ENCODE data around the gene RHBDD2.
"Not testable (repeated sequence)": the region's sequence is repeated elsewhere in the genome, so short reads cannot be mapped to it uniquely, and the experiment has no call there.

RHBDD2 gene

GRCh38 chr7:75854233-75854632, 24.6 kb upstream of the RHBDD2 start:
- no peak for TF ChIP-seq CTCF (IDR thresholded peaks at IDR 0.05; ENCODE audit: low read depth, low read length)
- in situ Hi-C loops (cut with HindIII; ENCODE audit: low sequenced_read_pairs) = no loop called here
- peak; percentile 39 for DNase-seq (ENCODE audit: low read depth, low spot score)
- no peak overlapping the region for H3K4me3 ChIP-seq (ENCODE audit: low read depth, low read length)

- in situ Hi-C loops (cut with HindIII; ENCODE audit: low sequenced_read_pairs); H3K4me3 ChIP-seq (ENCODE audit: low read depth, low read length); DNase-seq (ENCODE audit: low read depth, low spot score): not testable (repeated sequence)
These were observed 24.0 kb upstream of the RHBDD2 start for GRCh38 chr7:75854813-75855345.

- no peak overlapping the region for H3K4me3 ChIP-seq (ENCODE audit: low read depth, low read length)
- no peak for DNase-seq (ENCODE audit: low read depth, low spot score)
- TF ChIP-seq CTCF (IDR thresholded peaks at IDR 0.05; ENCODE audit: low read depth, low read length) = no peak
- in situ Hi-C loops (cut with HindIII; ENCODE audit: low sequenced_read_pairs) = no loop called here
These were observed 22.3 kb upstream of the RHBDD2 start for GRCh38 chr7:75856536-75856935.

- in situ Hi-C loops (cut with HindIII; ENCODE audit: low sequenced_read_pairs) = no loop called here
- no peak overlapping the region for H3K4me3 ChIP-seq (ENCODE audit: low read depth, low read length)
- no peak for TF ChIP-seq CTCF (IDR thresholded peaks at IDR 0.05; ENCODE audit: low read depth, low read length)
- DNase-seq (ENCODE audit: low read depth, low spot score) = no peak
These were observed 20.4 kb upstream of the RHBDD2 start for GRCh38 chr7:75858410-75858809.

- no peak for DNase-seq (ENCODE audit: low read depth, low spot score)
- no peak overlapping the region for H3K4me3 ChIP-seq (ENCODE audit: low read depth, low read length)
- in situ Hi-C loops (cut with HindIII; ENCODE audit: low sequenced_read_pairs) = no loop called here
- TF ChIP-seq CTCF (IDR thresholded peaks at IDR 0.05; ENCODE audit: low read depth, low read length) = no peak
These were observed 17.2 kb upstream of the RHBDD2 start for GRCh38 chr7:75861636-75862035.

GRCh38 chr7:75864251-75864650, 14.6 kb upstream of the RHBDD2 start:
- H3K4me3 ChIP-seq (ENCODE audit: low read depth, low read length); DNase-seq (ENCODE audit: low read depth, low spot score); in situ Hi-C loops (cut with HindIII; ENCODE audit: low sequenced_read_pairs): not testable (repeated sequence)

- H3K4me3 ChIP-seq (ENCODE audit: low read depth, low read length) = no peak overlapping the region
- in situ Hi-C loops (cut with HindIII; ENCODE audit: low sequenced_read_pairs) = no loop called here
- no peak for DNase-seq (ENCODE audit: low read depth, low spot score)
These were observed 12.7 kb upstream of the RHBDD2 start for GRCh38 chr7:75866114-75866488.

More at GRCh38 chr7:75866114-75866488, 12.7 kb upstream of the RHBDD2 start:
- TF ChIP-seq CTCF (IDR thresholded peaks at IDR 0.05; ENCODE audit: low read depth, low read length) = no peak

Data from astrocyte of the spinal cord (primary cell).